Fibroblast of skin of right quadriceps (primary cell): ENCODE results near the gene GIN1.
"Not testable (repeated sequence)": the region's sequence is repeated elsewhere in the genome, so short reads cannot be mapped to it uniquely, and the experiment has no call there.

Experiments used
- DNase-seq: peaks from one replicate; pipeline ENCODE4 v3.0.0-alpha.2; 2013

GIN1 gene

GRCh38 chr5:103109277-103109676 is 10.7 kb downstream of the GIN1 start:
- DNase-seq = no peak

DNA sequence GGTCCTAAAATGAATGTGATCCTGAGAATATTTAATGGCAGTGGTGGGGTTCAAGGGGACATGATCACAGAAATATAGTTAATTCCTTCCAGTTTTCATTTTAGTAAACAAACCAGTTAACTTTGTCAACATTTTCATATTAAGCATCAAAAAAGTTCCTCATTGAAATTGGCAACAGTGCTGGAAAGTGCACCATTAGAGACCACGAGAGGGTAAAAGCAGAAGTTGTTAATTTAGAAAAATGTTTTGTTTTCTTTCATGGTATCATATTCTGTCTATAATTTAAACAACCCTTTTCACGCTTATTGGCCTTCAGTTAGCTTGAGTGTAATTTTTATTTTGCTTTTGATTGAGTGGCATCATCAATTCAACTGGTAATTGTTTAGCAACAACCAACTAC is 11.9 kb downstream of the GIN1 start:
- DNase-seq = no peak

- no peak for DNase-seq
Measured at GRCh38 chr5:103102234-103102633, 17.7 kb downstream of the GIN1 start.

GRCh38 chr5:103101079-103101750 is 18.7 kb downstream of the GIN1 start:
- DNase-seq = no peak

DNA sequence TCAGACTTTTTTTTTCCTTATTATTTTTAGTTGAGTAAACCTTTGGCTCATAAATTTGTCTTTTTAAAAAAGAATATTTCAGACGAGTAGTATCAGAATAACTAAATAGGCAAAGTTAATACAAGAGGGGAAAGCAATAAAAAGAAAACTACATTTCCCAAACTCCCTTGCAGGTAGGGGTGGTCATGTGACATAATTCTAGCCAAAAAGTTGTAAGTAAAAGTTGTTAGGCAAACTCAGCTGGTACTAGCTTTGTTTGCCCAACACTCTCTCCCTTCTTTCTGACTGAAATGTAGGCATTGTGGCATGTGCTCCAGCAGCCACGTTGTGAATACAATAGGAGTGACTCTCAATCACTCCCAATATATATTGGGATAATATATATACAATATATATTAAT is 20.9 kb downstream of the GIN1 start:
- no peak for DNase-seq

DNA sequence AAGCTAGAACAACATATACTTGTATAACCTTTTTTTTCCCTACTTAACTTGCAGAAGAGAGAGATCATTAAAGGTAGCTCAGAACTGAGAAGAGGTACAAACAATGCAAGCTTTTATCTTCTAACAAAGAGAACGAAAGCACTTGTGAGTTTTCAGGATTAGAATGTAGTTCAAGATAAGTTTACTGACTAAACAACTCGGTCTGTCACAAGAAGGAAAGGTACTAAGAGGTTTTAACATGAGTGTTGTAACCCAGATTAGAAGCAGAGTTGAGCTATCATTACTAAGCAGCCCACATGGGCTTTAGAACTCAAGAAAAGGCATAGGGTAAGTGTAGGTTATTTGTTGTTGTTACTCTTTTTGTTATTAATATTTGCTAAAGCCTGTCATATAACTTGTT is 25.2 kb downstream of the GIN1 start:
- DNase-seq = no peak

DNA sequence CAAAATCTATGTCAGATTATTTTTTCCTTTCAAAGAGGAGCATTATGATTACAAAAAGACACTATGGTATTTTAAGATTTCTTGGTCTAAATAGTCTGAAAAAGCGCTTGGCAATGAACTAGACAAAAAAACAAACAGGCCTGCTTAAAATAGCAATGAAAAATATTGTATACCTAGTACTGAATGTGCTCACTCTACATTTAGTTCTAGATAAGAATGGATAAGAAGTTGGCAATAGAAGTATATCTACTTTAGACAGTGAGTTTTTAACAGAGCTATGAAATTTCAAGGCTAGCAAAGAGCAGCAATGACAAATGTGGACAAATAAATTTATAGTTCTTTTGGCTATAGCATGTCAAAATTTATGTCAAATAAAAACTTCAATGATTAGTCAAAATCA is 26.2 kb downstream of the GIN1 start:
- DNase-seq = no peak

- DNase-seq = no peak
Measured at GRCh38 chr5:103092676-103093075, 27.3 kb downstream of the GIN1 start.

GRCh38 chr5:103090791-103091190 is 29.1 kb downstream of the GIN1 start:
- no peak for DNase-seq

DNA sequence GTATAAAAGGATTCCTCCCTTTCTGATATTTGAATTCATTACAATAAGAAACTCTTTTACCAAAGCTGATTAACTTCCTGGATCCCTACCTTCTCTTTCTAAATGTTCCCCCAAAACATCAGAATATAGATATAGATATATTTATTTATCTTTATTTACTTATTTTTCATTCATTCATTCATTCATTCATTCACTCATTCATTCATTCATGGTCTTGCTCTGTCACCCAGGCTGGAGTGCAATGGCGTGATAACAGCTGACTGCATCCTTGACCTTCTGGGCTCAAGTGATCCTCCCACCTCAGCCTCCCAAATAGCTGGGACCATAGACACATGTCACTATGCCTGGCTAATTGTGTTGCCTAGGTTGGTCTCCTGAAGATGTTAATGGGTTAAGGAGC is 30.7 kb downstream of the GIN1 start:
- no peak for DNase-seq

DNA sequence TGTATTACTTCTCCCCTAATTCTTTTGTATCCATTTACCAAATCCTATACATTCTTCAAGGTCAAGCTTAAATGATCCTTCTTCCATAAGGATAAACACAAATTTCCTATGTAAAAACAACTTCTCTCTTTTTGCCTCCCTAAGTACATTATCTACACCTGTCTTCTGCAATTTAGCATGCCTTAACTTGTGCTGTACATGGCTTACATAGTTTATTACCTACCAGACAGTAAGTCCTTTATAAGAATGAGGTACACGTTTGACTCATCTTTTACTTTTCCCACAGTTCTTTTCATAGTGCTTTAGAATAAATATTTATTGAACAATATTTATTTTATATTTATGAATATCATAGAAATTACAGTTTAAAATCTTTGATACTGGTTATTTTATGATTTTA is 33.4 kb downstream of the GIN1 start:
- no peak for DNase-seq

GRCh38 chr5:103079796-103080195 is 40.1 kb downstream of the GIN1 start:
- DNase-seq = no peak

DNA sequence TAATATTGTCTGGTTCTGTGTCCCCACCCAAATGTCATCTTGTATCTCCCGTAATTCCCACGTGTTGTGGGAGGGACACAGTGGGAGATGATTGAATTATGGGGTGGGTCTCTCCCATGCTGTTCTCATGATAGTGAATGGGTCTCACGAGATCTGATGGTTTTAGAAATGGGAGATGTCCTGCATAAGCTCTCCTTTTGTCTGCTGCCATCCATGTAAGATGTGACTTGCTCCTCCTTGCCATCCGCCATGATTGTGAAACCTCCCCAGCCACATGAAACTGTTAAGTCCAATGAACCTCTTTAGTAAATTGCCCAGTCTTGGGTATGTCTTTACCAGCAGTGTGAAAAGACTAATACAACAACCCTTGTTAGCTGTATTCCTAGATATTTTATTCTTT is 44.5 kb downstream of the GIN1 start:
- DNase-seq = no peak

DNA sequence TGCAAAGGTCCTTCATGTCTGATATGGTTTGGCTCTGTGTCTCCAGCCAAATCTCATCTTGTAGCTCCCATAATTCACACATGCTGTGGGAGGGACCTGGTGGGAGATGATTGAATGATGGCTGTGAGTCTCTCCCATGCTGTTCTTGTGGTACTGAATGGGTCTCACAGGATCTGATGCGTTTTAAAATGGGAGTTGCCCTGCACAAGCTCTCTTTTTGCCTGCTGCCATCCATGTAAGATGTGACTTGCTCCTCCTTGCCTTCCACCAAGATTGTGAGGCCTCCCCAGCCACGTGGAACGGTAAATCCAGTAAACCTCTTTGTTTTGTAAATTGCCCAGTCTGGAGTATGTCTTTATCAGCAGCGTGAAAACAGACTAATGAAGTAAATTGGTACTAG is 46.4 kb downstream of the GIN1 start:
- not testable (repeated sequence) for DNase-seq

GRCh38 chr5:103066326-103066725 is 53.6 kb downstream of the GIN1 start:
- no peak for DNase-seq

GRCh38 chr5:103060424-103060954 is 59.4 kb downstream of the GIN1 start:
- DNase-seq = no peak

DNA sequence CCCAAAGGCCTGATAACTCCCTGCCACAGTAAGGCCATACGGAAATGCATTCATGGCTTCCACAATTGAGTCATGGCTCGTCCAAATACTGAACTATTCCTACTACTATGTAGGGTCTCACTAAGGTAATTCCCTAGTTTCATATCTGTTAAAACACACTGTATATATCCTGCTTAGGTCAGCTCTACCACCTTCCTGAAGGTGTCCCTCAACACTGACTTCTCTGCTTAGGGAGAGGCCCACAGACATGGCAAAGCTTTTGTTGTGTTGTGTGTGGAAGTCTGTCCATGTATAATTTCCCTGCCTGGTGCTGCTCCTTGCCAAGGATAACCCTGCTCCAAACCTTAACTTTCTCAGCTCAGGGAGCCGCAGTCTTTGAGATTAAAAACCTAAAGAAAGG is 60.4 kb downstream of the GIN1 start:
- DNase-seq = no peak

DNA sequence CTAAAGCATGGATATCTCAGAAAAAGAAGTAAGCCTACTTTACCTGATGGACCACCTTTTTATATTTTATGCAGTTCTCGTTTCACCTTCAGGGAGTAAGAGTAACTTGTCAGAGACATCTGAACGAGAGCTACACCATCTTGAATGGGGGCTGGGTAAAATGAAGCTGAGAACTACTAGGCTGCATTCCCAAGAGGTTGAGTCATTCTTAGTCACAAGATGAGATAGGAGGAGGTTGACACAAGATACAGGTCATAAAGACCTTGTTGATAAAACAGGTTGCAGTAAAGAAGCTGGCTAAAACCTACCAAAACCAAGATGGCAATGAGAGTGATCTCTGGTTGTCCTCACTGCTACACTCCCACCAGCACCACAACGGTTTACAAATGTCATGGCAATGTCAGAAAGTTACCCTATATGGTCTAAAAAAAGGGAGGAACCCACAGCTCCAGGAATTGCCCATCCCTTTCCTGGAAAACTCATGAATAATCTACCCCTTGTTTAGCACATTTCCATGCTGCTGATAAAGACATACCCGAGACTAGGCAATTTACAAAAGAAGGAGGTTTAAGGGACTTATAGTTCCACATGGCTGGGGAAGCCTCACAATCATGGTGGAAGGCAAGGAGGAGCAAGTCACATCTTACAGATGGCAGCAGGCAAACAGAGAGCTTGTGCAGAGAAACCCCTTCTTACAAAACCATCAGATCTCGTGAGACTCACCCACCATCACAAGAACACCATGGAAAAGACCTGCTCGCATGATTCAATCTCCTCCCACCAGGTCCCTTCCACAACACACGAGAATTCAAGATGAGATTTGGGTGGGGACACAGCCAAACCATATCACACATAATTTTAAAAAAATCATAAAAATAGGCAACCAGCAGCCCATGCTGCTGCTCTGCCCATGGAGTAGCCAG is 62.5 kb downstream of the GIN1 start:
- DNase-seq = peak; percentile 7

GRCh38 chr5:103046706-103047105 is 73.2 kb downstream of the GIN1 start:
- not testable (repeated sequence) for DNase-seq

DNA sequence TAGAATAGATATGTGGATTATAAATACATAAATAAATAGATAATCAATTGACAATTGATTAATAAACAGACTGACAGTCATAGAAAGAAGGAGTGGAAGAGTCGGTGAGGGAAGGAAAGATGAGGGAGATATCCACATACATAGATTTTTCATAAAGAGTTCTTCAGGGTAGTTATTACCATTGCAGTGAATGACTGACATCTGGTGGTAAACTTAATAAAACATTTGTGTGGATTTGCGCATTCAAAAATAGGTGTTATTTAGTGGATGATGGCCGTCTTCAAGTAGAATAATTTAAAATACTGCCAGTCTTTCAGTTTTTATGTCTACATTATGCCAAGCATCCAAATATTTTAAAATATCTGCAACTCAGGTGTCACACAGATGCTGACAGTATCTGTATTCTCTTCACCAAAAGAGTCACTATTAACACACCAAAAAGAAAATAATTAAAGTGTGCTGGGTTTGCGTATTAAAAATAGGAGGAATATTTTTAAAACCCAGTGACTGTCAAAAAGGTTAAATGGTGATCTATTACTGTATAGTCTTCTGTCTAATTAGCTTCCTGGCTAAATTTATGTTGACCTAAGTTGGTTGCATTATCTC is 78.8 kb downstream of the GIN1 start:
- DNase-seq = peak; percentile 43

DNA sequence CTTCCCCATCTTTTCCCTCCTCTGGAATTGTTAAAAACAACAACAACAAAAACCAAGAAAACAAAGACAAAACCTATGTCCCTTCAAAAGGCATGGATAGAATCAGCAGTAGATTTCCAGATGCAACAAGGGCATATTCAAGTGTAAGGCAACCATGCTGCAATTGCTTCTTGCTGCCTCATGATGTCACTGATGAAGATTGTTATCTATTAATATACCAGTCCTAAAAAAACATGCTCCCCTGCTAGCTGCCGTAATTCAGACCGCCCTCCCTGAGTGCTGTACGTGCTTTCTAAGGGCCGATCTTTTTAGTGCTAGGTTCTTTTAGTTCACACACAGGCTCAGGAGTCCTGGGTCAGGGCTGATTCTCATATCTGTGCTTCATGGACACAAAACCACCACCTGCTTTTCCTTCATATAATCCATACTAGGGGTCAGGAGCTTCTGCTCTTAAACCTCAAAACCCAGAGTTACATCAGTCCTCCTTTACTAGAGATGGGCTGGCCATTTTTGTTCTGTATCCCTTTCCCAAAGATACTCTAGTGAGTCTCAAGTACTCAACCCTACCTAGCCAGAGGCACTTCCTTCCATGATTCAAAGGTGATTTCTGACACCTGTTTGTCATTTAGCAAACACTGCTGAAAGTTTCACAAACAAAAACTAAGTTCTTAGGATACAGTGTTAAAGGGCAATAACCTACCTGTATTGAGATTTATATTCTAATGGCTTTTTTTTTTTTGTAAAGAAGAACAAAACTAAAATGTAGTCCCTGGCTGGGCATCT is 82.1 kb downstream of the GIN1 start:
- no peak for DNase-seq

DNA sequence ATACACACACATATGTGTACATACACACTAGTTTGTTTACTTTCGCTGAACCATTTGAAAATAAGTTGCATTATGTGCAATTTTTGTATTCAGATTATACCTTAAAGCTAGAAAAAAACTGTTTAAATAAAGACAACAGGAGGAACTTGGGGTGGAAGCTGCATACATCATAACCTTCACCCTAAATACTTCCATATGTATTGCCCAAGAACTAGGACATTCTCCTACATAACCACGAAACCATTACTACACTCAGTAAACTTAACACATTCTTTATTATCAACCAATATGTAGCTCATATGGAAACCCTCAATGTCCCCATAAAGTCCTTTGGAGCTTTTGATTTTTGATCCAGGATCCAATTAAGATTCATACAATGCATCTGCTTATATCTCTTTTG is 83.3 kb downstream of the GIN1 start:
- peak; percentile 30 for DNase-seq
